B cell (primary cell): ENCODE data around the gene SCARB1. TPM values are rescaled to one million over a fixed set of nuclear protein-coding genes. Genes with fewer than 3 reads are reported as not detected.

Source experiments
- ATAC-seq: fragments of 200-7000 bp; cut with Tn5 transposase; one replicate; pipeline ENCODE4 v1.10.0; 2021; ENCODE audit warnings: low read depth, mild to moderate bottlenecking, moderate number of reproducible peaks, moderate library complexity
- CTCF ChIA-PET: fragments of 350-600 bp; sonication (Branson Sonifier 250); formaldehyde crosslinking; loops from one replicate; lab custom pipeline; 2021; ENCODE audit warnings: antibody characterized with exemption, inconsistent platforms; lab: Charles Lee
- POLR2A ChIA-PET: fragments of 350-600 bp; sonication (Branson Sonifier 250); formaldehyde crosslinking; loops from one replicate; lab custom pipeline; 2021; ENCODE audit warnings: antibody characterized with exemption; lab: Charles Lee
- DNase-seq: peaks from one replicate; pipeline ENCODE4 v3.0.0; 2013
- H2AFZ ChIP-seq: 2 replicates; pipeline ENCODE4 v1.6.1; 2012; ENCODE audit warnings: mild to moderate bottlenecking, low read depth, low read length; ENCODE audit not compliant: insufficient read depth, poor library complexity, severe bottlenecking
- H3K27ac ChIP-seq, 2 donors: 1 replicate in 1 of 2; 2 replicates in 1 of 2; pipeline ENCODE4 v1.5.1; 2012 to 2013; ENCODE audit warnings: low read length in 2 of 2, mild to moderate bottlenecking in 2 of 2, moderate library complexity in 1 of 2
- H3K27me3 ChIP-seq, 4 experiments: fragments of 200-600 bp in 1 of 4; sonication (generic) in 1 of 4; replicated peaks in 1 of 4; 1 replicate in 2 of 4; 2 replicates in 2 of 4; pipeline versions ENCODE4 v1.6.1 to v1.7.0; 2013 to 2016; ENCODE audit warnings: low read length in 3 of 4, mild to moderate bottlenecking in 2 of 4, mixed read lengths in 1 of 4, moderate library complexity in 1 of 4; ENCODE audit not compliant: insufficient read depth in 4 of 4, control insufficient read depth in 3 of 4; ENCODE audit errors: control extremely low read depth in 1 of 4
- H3K36me3 ChIP-seq, 2 experiments: replicated peaks in 1 of 2; 1 replicate in 1 of 2; 2 replicates in 1 of 2; pipeline versions ENCODE4 v1.6.1 to v1.7.1; 2013; ENCODE audit warnings: low read length in 1 of 2; ENCODE audit not compliant: insufficient read depth in 2 of 2, control insufficient read depth in 1 of 2; ENCODE audit errors: control extremely low read depth in 1 of 2, extremely low read depth in 1 of 2
- H3K4me1 ChIP-seq, 2 donors: fragments of 200-600 bp in 1 of 2; sonication (generic) in 1 of 2; 1 replicate in 1 of 2; 2 replicates in 1 of 2; pipeline versions ENCODE4 v1.5.1 to v1.6.1; 2013 to 2017; ENCODE audit warnings: low read length in 2 of 2; ENCODE audit not compliant: control insufficient read depth in 2 of 2, insufficient read depth in 2 of 2
- H3K4me2 ChIP-seq: replicated peaks from 2 replicates; pipeline ENCODE3; 2012; ENCODE audit warnings: mild to moderate bottlenecking, low read depth, low read length; ENCODE audit not compliant: poor library complexity, severe bottlenecking
- H3K4me3 ChIP-seq, 5 experiments: fragments of 200-600 bp in 1 of 5; sonication (generic) in 1 of 5; 1 replicate in 3 of 5; 2 replicates in 2 of 5; pipeline versions ENCODE4 v1.5.1 to v1.7.0; 2011 to 2016; ENCODE audit warnings: low read length in 4 of 5, mild to moderate bottlenecking in 4 of 5, low read depth in 2 of 5, control low read depth in 1 of 5, moderate library complexity in 1 of 5; ENCODE audit not compliant: insufficient read depth in 1 of 5; ENCODE audit errors: control extremely low read depth in 1 of 5, extremely low read depth in 1 of 5
- H3K79me2 ChIP-seq: fragments of 200-600 bp; sonication (generic); one replicate; pipeline ENCODE4 v1.6.0; 2016; ENCODE audit warnings: low read length; ENCODE audit not compliant: control insufficient read depth, insufficient read depth
- H3K9ac ChIP-seq: fragments of 200-600 bp; sonication (generic); 2 replicates; pipeline ENCODE4 v1.6.1; 2017; ENCODE audit warnings: mild to moderate bottlenecking, low read length, moderate library complexity
- H3K9me3 ChIP-seq, 3 donors: one replicate each; pipeline versions ENCODE4 v1.6.1 to v1.7.1; 2013; ENCODE audit warnings: low read length in 2 of 3; ENCODE audit not compliant: control insufficient read depth in 2 of 3, insufficient read depth in 1 of 3; ENCODE audit errors: control extremely low read depth in 1 of 3
- H4K20me1 ChIP-seq: 2 replicates; pipeline ENCODE4 v1.6.0; 2012; ENCODE audit warnings: mild to moderate bottlenecking, low read length; ENCODE audit not compliant: insufficient read depth, control insufficient read depth, poor library complexity, severe bottlenecking
- H3K27ac Mint-ChIP-seq: one replicate; pipeline ENCODE4 v1.8.0; 2021; ENCODE audit warnings: mixed read lengths
- H3K27me3 Mint-ChIP-seq: one replicate; pipeline ENCODE4 v1.8.0; 2021; ENCODE audit warnings: mixed read lengths
- H3K4me1 Mint-ChIP-seq: one replicate; pipeline ENCODE4 v1.8.0; 2021; ENCODE audit warnings: mixed read lengths
- H3K4me3 Mint-ChIP-seq: one replicate; pipeline ENCODE4 v1.8.0; 2021; ENCODE audit warnings: mixed read lengths
- H3K9me3 Mint-ChIP-seq: one replicate; pipeline ENCODE4 v1.8.0; 2022; ENCODE audit warnings: mixed read lengths; ENCODE audit not compliant: insufficient read depth
- EZH2 ChIP-seq: IDR thresholded peaks from 2 replicates; pipeline ENCODE4 v1.6.1; 2012; ENCODE audit warnings: borderline replicate concordance, low read depth, mild to moderate bottlenecking, moderate library complexity, low read length; ENCODE audit not compliant: insufficient read depth, poor library complexity, severe bottlenecking
- WGBS: methylation state at CpG from one replicate; pipeline ENCODE4 v1.1.5; 2013; ENCODE audit warnings: missing lambda C conversion rate; ENCODE audit not compliant: insufficient coverage; 5-methylcytosine and 5-hydroxymethylcytosine counted together
- intact Hi-C: fragments of 100-400 bp; cut with micrococcal nuclease; formaldehyde crosslinking; loops from one replicate; pipeline ENCODE4 v1.10.0; 2022
- polyA plus RNA-seq: library from polyadenylated mRNA; depleted of rRNA; stranded (reverse); fragments of >200 nt; gene quantifications from 2 replicates; pipeline ENCODE4 v1.2.3, GENCODE V29; 2012
- total RNA-seq, 2 donors: library from RNA; stranded (reverse); fragments of 120-200 nt in 1 of 2; gene quantifications; 1 replicate in 1 of 2; 2 replicates in 1 of 2; pipeline versions ENCODE4 v1.2.3 to v1.2.4, GENCODE V29; 2013 to 2022
- TF ChIP-seq, protein P1 (sequence below): fragments of 200-600 bp; IDR thresholded peaks from one replicate; pipeline ENCODE4 v1.8.0; 2022; ENCODE audit warnings: antibody characterized with exemption, mild to moderate bottlenecking

The SCARB1 gene
- total and polyA plus RNA-seq, 2 donors (not counting 1 experiment from before 2014, with no cell fraction given): 26.8 to 30.7 TPM

DNA sequence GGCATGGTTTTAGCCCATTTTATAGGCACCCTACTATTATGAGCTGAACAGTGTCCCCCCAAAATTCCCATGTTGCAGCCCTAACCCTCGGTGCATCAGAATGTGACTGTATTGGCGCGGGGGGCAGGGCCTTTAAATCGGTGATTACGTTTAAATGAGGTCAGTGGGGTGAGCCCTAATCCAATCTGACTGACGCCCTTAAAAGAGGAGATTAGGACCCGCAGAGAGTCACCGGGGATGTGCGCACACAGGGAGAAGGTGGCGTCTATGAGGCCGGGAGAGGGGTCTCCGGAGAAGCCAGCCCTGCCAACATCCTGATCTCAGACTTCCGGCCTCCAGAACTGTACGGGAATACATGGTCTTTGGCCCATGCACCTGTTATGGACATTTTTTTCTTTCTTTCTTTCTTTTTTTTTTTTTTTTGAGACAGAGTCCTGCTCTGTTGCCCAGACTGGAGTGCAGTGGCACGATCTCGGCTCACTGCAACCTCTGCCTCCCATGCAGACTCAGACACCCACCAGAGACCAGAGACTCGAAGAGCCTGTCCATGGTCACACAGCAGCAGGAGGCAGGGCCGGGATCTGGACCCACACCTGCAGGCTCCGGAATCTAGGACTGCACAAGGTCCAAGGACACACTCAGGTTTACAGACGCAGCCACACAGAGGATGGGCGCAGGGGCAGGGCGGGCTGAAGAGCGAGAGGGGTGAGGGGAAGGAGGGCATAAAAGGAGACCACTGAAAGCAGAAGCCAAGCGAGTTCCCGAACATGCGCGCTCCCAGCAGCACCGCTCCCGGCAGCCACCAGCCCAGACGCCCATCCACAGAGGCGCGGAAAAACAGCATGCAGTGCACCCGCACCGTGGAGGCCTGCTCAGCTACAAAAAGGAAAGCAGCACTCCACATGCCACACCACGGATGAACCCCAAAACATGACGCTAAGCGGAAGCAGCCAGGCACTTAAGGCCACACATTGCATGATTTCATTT lies 19.0 kb downstream of the SCARB1 start:
- Mint-ChIP-seq H3K4me1 (no peaks in the 10 kb centered on the region), H3K9me3 (no peaks in the 10 kb centered on the region), H3K4me3 (no peak overlapping the region), H3K27me3 (no peaks in the 10 kb centered on the region), H3K27ac (no peak overlapping the region)
- CTCF ChIA-PET: no interaction called here
- Histone ChIP-seq H3K4me1 (no peaks in the 10 kb centered on the region), H3K79me2 (peaks cover 46% of the 10 kb centered on the region), H3K4me3 (no peak overlapping the region), H3K27me3 (no peaks in the 10 kb centered on the region), H3K27ac (no peak overlapping the region), H4K20me1 (no peaks in the 10 kb centered on the region), H3K36me3 (no peaks in the 10 kb centered on the region), H3K4me2 (no peak overlapping the region), H3K9me3 (no peaks in the 10 kb centered on the region), H3K9ac (no peak overlapping the region), H2AFZ (no peak overlapping the region)
- DNase-seq (no peak), ATAC-seq (no peak)
- intact Hi-C loops: no loop called here
- POLR2A ChIA-PET: no interaction called here
- no peak for TF ChIP-seq EZH2
- TF ChIP-seq, protein P1, sequence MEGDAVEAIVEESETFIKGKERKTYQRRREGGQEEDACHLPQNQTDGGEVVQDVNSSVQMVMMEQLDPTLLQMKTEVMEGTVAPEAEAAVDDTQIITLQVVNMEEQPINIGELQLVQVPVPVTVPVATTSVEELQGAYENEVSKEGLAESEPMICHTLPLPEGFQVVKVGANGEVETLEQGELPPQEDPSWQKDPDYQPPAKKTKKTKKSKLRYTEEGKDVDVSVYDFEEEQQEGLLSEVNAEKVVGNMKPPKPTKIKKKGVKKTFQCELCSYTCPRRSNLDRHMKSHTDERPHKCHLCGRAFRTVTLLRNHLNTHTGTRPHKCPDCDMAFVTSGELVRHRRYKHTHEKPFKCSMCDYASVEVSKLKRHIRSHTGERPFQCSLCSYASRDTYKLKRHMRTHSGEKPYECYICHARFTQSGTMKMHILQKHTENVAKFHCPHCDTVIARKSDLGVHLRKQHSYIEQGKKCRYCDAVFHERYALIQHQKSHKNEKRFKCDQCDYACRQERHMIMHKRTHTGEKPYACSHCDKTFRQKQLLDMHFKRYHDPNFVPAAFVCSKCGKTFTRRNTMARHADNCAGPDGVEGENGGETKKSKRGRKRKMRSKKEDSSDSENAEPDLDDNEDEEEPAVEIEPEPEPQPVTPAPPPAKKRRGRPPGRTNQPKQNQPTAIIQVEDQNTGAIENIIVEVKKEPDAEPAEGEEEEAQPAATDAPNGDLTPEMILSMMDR: no peak
- 97% methylated on average over 34 of the region's 37 CpGs for WGBS
